Lower leg skin (tissue), 3 donors: ENCODE data around the gene GAS6.

ENCODE experiments used
- POLR2A ChIP-seq, 2 donors: fragments of 450-650 bp; IDR thresholded peaks; one replicate each; pipeline ENCODE4 v1.6.1; 2016 to 2017; ENCODE audit warnings: antibody characterized with exemption in 2 of 2, mild to moderate bottlenecking in 1 of 2, moderate library complexity in 1 of 2
- TF ChIP-seq, protein P1 (sequence below), 3 donors: fragments of 450-650 bp; IDR thresholded peaks; one replicate each; pipeline ENCODE4 v1.5.1; 2016; ENCODE audit warnings: antibody characterized with exemption in 3 of 3, mild to moderate bottlenecking in 3 of 3, moderate library complexity in 2 of 3

DNA sequence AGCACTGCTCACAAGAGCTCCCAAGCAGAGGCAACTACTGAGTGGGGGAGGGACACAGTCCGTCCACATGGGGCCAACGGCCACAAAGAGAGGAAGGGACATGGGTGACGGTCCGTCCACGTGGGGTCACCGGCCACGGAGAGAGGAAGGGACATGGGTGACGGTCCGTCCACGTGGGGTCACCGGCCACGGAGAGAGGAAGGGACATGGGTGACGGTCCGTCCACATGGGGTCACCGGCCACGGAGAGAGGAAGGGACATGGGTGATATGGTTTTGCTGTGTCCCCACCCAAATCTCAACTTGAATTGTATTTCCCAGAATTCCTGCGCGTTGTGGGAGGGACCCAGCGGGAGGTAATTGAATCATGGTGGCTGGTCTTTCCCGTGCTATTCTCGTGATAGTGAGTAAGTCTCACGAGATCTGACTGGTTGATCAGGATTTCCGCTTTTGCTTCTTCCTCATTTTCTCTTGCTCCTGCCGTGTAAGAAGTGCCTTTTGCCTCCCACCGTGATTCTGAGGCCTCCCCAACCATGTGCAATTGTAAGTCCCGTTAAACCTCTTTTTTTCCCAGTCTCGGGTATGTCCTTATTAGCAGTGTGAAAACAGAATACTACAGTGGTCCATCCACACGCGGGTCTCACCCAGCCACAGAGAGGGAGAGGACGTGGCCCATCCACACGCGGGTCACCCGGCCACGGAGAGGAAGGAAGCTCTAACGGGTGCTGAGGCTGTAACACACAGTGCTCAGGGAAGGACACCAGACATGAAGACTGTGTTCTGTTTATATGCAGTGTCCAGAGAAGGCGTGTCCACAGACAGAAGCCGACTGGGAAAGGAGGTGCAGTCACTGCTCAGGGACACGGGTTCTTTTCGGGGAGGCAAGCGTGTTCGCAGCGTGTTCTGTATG lies 48.5 kb downstream of the GAS6 start:
- TF ChIP-seq, protein P1, sequence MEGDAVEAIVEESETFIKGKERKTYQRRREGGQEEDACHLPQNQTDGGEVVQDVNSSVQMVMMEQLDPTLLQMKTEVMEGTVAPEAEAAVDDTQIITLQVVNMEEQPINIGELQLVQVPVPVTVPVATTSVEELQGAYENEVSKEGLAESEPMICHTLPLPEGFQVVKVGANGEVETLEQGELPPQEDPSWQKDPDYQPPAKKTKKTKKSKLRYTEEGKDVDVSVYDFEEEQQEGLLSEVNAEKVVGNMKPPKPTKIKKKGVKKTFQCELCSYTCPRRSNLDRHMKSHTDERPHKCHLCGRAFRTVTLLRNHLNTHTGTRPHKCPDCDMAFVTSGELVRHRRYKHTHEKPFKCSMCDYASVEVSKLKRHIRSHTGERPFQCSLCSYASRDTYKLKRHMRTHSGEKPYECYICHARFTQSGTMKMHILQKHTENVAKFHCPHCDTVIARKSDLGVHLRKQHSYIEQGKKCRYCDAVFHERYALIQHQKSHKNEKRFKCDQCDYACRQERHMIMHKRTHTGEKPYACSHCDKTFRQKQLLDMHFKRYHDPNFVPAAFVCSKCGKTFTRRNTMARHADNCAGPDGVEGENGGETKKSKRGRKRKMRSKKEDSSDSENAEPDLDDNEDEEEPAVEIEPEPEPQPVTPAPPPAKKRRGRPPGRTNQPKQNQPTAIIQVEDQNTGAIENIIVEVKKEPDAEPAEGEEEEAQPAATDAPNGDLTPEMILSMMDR (IDR thresholded peaks at IDR 0.05) = no peak
- no peak for TF ChIP-seq POLR2A (IDR thresholded peaks at IDR 0.05)
